ENCODE measurements around the gene YWHAQ. TPM values are rescaled to one million over a fixed set of nuclear protein-coding genes. Genes with fewer than 3 reads are reported as not detected.

The YWHAQ gene
- total and polyA plus RNA-seq, 9 of the 15 experiments (the other 6 are each of a cell fraction or from before 2014, with no cell fraction given): 63.1 to 359 (median 203) TPM

DNA sequence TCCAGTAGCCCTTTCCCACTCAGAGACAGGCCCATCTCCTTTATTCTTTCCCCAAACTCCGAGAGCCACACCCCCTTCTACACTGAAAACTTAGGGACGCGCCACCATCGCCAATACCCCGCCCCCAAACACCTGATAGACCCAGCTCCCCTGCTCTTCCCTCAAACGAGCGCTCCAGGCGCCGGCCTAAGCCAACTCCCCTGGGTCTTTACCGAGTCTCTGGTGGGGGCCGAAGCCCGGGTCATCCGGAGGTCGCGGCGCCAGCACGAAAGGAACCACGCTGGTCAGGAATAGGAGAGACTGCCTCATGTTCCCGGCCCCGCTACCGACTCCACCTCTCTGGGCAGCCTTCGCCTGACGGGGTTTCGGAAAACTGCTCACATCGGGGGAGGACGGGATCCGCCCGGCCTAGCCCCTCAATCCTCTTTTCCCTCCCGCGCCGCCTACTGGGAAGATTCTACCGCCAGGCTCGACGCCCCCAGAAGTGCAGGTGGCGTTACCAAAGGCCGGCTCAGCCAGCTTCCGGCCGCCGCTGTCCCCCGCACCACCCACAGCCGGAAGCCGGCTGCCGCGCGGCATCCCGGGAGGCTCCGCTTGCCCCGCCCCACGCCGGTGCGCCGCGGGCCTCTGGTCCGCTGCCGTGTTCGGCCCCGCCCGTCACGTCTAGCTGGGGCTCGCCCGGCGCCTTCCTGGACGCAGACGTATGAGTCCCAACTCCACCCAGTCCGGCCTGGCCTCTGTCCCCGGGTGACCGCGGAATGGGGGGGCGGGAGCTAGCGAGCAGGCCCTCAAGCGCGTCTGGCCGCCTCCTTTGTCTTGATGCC, 75.3 kb downstream of the YWHAQ start, which contains the start of gene ADAM17 (continued):
- 0 out of 2 replicates have a peak, but pooled peaks have one; percentile 55 for TF ChIP-seq DNMT1 (IDR thresholded peaks at IDR 0.05)
- peak; percentile 97 for TF ChIP-seq POLR2G (IDR thresholded peaks at IDR 0.05; ENCODE audit: low read depth, low read length)
- TF ChIP-seq DACH1 (IDR thresholded peaks at IDR 0.05; ENCODE audit: partially characterized antibody): peak; percentile 37
- peak; percentile 82 for TF ChIP-seq TARDBP (IDR thresholded peaks at IDR 0.05)
- TF ChIP-seq, protein P1, sequence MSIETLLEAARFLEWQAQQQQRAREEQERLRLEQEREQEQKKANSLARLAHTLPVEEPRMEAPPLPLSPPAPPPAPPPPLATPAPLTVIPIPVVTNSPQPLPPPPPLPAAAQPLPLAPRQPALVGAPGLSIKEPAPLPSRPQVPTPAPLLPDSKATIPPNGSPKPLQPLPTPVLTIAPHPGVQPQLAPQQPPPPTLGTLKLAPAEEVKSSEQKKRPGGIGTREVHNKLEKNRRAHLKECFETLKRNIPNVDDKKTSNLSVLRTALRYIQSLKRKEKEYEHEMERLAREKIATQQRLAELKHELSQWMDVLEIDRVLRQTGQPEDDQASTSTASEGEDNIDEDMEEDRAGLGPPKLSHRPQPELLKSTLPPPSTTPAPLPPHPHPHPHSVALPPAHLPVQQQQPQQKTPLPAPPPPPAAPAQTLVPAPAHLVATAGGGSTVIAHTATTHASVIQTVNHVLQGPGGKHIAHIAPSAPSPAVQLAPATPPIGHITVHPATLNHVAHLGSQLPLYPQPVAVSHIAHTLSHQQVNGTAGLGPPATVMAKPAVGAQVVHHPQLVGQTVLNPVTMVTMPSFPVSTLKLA (conservative IDR thresholded peaks at IDR 0.05): peak; percentile 83 to 89
- TF ChIP-seq, protein P2, sequence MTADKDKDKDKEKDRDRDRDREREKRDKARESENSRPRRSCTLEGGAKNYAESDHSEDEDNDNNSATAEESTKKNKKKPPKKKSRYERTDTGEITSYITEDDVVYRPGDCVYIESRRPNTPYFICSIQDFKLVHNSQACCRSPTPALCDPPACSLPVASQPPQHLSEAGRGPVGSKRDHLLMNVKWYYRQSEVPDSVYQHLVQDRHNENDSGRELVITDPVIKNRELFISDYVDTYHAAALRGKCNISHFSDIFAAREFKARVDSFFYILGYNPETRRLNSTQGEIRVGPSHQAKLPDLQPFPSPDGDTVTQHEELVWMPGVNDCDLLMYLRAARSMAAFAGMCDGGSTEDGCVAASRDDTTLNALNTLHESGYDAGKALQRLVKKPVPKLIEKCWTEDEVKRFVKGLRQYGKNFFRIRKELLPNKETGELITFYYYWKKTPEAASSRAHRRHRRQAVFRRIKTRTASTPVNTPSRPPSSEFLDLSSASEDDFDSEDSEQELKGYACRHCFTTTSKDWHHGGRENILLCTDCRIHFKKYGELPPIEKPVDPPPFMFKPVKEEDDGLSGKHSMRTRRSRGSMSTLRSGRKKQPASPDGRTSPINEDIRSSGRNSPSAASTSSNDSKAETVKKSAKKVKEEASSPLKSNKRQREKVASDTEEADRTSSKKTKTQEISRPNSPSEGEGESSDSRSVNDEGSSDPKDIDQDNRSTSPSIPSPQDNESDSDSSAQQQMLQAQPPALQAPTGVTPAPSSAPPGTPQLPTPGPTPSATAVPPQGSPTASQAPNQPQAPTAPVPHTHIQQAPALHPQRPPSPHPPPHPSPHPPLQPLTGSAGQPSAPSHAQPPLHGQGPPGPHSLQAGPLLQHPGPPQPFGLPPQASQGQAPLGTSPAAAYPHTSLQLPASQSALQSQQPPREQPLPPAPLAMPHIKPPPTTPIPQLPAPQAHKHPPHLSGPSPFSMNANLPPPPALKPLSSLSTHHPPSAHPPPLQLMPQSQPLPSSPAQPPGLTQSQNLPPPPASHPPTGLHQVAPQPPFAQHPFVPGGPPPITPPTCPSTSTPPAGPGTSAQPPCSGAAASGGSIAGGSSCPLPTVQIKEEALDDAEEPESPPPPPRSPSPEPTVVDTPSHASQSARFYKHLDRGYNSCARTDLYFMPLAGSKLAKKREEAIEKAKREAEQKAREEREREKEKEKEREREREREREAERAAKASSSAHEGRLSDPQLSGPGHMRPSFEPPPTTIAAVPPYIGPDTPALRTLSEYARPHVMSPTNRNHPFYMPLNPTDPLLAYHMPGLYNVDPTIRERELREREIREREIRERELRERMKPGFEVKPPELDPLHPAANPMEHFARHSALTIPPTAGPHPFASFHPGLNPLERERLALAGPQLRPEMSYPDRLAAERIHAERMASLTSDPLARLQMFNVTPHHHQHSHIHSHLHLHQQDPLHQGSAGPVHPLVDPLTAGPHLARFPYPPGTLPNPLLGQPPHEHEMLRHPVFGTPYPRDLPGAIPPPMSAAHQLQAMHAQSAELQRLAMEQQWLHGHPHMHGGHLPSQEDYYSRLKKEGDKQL (CRISPR knock-in tag; IDR thresholded peaks at IDR 0.05; ENCODE audit: borderline replicate concordance): no peak
- no peak; the same call in 1 of the 2 replicates for TF ChIP-seq ZSCAN32 (CRISPR knock-in tag; IDR thresholded peaks at IDR 0.05)
- peak; percentile 82 for TF ChIP-seq KDM5B (IDR thresholded peaks at IDR 0.05; ENCODE audit: insufficient replicate concordance, low read depth, low read length)
- TF ChIP-seq ZBTB1 (CRISPR knock-in tag; IDR thresholded peaks at IDR 0.05; ENCODE audit: borderline replicate concordance, low read depth): peak; percentile 76; the same call in 1 of the 2 replicates
- TF ChIP-seq THRA (IDR thresholded peaks at IDR 0.05): peak; percentile 93
- peak; percentile 82 to 95 for TF ChIP-seq E2F6 (IDR thresholded peaks at IDR 0.05; ENCODE audit: borderline replicate concordance in 1 of 2, extremely low read depth in 1 of 2, insufficient read depth in 1 of 2, insufficient read length in 1 of 2, low read depth in 1 of 2, low read length in 1 of 2, poor library complexity in 1 of 2, severe bottlenecking in 1 of 2)
- TF ChIP-seq TCF7 (IDR thresholded peaks at IDR 0.05; ENCODE audit: borderline replicate concordance): 0 out of 2 replicates have a peak, but pooled peaks have one; percentile 54
- TF ChIP-seq RBM22 (IDR thresholded peaks at IDR 0.05; ENCODE audit: low read depth, low read length, poor library complexity, severe bottlenecking): peak; percentile 41
- 0 out of 2 replicates have a peak, but pooled peaks have one; percentile 37 for TF ChIP-seq PHB2 (IDR thresholded peaks at IDR 0.05; ENCODE audit: low read depth)

All from K562 (cell line).